HG02870 (cell line): ENCODE results near the gene KLRF1.
"Not testable (repeated sequence)": the region's sequence is repeated elsewhere in the genome, so short reads cannot be mapped to it uniquely, and the experiment has no call there.

Experiments used
- ATAC-seq: cut with Tn5 transposase; IDR thresholded peaks from one replicate; pipeline ENCODE4 v1.9.1; 2021; ENCODE audit warnings: mild to moderate bottlenecking, moderate library complexity; ENCODE audit not compliant: unreplicated experiment

The KLRF1 gene

DNA sequence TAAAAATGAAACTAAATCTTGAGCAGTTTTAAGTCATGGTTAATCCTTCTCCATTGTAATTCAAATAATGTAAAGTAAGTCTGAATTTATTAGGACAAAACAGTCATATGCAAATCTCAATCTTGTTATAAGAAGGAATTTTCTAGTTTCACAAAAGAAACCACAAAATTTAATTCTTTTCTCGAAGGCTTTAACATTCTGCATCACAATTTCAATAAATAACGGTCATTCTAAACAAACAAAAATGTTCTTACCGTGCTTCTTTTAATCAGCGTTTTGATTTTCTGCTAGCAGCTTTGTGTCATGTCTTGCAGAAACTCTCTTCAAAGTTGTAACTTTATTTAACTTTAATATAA lies 41.6 kb downstream of the KLRF1 start:
- no peak for ATAC-seq

DNA sequence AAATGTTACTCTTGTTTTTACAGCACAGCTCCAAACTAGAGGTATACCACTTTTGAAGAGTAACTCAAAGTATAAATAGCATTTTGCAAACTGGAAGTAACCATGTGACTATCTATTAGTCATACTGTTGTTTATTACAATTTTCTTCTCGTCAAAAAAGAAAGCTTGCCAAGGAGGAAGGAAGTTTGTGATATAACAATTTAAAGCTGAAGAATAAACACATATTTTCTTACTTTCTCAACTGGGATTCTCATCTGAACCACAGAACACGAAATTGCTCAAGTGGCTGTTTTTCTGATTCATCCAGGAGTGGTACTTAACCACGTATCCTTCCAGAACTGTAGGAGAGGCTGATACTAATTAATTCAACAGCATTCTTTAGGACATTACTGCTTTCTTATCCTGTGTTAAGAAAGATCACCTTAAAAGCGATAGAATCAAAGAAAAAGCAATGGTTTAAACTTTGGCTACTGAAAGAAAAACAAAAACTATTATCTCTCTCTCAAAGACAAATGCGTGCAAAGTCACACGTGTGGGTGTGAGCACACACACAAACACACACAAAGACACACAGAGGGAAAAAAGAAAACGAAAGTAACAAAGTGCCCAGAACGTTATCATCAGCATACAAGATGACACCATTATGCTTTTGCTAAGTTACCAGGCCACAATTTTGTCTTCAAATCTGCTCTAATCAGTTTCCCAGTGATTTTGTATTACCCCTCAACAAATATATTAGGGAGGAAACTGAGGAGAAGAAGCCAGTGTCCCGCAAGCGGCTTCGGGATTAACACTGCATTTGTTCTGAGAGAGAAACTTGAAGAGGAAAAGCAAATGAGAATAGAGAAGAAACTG lies 42.3 kb downstream of the KLRF1 start, which contains the start of gene CLEC2B:
TSS of gene CLEC2B (minus strand) at position 48 of the 855 bp plus-strand sequence.
- ATAC-seq: no peak

DNA sequence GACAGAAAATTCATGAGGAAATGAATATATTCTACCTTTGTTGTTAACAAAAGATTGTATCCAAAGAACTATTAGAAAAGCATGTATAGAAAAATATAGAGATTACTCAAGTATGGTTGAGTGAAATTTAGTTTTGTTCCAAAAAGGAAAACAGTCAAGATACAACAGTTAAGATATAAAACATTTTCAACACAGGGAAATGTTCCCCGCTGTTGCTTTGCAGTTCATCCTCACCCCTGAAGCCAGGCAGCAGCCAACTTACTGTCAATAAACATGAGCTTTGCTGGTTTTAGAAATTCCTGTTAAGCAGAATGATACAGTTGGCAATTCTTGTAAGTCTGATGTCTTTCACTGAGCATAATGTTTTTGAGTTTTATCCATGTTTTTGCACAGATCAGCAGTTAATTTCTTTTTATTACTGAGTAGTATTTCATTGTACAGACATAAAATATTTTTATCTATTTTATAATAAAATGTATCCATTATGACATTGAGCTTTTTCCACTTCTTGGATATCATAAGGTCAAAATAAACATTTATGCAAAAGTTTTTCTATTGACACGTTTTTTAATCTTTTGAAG lies 43.1 kb downstream of the KLRF1 start:
- no peak for ATAC-seq

DNA sequence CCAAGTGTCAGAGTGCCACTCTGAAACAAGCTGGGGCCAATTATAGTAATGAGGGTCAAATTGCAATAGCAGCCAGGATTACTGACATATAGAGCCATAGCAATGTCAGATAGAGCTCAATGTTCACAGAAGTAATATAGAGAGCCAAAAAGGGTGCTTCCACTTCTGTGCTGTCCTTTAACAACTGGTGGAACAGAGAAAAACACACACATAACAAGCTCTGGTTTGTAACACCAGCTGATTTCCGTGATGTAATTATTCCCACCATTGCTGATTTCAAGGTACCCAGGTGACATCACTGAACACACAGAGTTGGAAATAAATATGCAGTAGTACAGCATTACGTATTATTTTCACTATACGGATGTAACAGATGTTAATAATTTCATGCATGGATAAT lies 44.9 kb downstream of the KLRF1 start:
- no peak for ATAC-seq

DNA sequence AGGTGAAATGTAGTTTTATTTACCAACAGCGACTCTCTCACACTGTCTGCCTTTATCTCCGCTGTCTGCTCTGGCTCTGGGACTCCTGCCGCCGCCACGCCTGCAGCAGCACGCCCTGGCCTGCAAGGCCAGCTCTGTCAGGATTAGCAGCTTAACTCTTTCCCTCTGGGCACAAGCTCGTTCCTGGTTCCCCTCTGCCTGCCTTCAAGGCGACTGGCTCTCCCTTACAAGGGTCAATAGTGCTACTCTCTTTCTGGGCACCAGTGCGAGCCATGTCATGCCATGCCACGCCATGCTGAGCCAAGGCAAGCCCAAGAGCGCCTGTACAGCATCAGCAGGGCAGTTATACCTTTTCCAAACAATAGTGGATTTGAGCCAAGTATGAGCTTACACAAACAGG lies 45.5 kb downstream of the KLRF1 start:
- no peak for ATAC-seq

DNA sequence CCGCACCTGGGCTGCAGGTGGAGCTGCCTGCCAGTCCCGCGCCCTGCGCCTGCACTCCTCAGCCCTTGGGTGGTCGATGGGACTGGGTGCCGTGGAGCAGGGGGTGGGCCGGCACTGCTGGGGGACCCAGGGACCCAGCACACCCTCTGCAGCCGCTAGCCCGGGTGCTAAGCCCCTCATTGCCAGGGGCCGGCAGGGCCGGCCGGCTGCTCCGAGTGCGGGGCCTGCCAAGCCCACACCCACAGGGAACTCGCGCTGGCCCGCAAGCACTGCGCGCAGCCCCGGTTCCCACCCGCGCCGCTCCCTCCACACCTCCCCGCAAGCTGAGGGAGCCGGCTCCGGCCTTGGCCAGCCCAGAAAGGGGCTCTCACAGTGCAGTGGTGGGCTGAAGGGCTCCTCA lies 48.8 kb downstream of the KLRF1 start:
- ATAC-seq: not testable (repeated sequence)

DNA sequence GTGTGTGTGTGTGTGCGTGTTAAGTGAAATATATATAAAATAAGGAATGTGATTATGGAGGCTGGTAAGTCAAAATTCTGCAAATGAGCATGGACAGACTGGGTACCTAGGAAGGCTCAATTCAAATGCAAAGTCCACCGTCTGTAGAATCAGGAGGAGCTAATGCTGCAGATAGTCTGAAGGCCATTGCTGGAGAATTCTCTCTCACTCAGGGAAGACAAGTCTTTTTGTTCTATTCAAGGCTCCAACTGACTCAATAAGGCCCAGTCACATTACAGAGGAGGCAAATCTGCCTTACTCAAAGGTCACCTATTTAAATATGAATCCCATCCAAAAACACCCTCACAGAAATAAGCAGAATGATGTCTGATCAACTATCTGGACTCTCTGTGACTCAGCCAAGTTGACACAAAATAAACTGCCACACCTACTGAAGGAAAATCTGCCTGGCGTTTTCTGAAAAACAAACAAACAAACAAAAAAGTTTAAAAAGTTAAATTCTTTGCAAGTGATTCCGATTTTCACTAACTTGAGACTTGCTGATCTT lies 53.3 kb downstream of the KLRF1 start:
- ATAC-seq: no peak

DNA sequence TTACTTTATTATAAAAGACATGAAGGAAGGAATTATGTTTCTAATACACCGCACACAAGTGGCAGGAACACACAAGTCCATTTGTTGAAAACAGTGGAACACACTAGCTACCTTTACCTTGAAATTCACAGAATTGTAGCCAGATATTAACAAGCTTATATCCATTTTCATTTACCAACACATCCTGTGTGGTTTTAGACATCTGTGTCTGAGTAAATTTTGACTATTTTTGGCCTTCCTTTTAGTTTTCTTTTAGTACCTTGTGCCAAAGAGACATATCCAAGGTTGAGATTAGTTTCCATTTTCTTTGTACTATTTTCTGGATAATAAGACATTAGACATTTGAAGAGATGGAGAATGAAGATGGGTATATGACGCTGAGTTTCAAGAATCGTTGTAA lies 54.0 kb downstream of the KLRF1 start, which contains the start of gene KLRF2:
TSS of gene KLRF2 (plus strand) at position 244 of the 400 bp plus-strand sequence. CDS start at position 351, 107 bp downstream.
- ATAC-seq: no peak

DNA sequence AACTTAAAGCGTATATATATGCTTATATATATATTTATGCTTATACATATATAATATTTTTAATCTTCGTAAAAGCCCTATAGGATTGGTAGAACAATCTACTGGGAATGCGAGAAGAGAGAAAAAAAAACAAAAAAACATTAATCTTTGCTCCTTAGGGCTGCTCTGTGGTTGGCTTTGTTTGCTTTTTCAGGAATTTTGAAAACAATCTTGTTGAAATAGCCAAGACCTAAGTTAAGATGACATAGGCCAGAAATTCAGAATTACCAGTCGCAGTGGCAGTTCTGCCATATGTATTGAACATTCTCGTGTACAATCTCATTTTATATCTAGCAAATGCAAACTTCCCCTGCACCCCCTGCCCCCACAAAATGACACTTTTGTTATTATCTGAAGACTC lies 54.7 kb downstream of the KLRF1 start:
- no peak for ATAC-seq

DNA sequence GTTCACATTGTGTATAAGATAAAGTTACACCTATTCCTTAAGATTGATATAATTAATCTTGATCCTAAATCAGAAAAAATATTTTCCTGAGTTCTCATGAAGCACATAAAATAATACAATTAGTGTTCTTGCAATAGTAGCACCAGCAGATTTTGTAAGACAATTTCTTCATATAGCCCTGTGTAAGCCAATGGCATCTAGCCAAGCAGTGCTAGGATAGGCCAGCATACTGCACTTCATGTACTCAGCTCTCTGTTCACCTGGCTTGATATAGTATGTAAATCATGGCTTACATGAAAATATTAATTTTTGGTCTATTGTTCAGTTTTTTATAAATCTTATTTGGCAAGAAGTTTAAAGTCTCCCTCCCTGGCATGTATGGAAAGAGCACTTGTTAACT lies 55.9 kb downstream of the KLRF1 start:
- ATAC-seq: no peak

DNA sequence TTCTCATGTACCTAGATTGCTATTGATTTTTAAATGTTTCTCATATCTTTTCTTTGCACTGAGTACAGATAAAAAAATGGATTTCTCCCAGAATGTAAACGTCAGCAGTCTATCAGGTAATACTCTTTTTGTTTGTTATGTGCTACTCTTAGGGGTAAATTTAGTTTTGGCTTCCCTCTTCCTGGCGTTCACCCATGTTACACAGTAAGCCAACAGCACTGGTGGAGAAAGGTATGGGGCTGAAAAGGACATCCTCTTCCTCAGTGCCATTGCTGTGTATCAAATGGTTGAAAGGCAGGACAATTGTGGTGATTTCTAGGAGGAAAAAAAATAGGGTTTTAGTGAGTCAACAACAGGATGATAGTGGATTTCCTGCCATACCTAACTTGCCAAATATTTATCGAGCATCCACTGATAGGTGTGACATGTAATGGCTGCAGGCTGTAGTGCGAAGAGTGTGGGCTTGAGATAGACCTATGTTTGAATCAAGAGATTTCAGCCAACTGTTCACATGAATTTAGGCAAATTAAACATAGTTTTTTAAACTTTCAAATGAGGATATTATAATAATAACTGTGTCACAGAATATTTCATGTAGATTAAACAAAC lies 61.5 kb downstream of the KLRF1 start:
- no peak for ATAC-seq
